Kidney (tissue), 14 donors: Measurements from ENCODE around the gene RYR2. TPM values are rescaled to one million over a fixed set of nuclear protein-coding genes. Genes with fewer than 3 reads are reported as not detected.

ENCODE experiments used
- DNase-seq, 5 donors: peaks; one replicate each; pipeline ENCODE4 v3.0.0-alpha.2; 2013 to 2020
- FAIRE-seq: peaks from 2 replicates; lab custom pipeline; 2012; peaks lifted over from hg19 to GRCh38; lab: Jason Lieb, UNC
- H3K27ac ChIP-seq, 2 donors: one replicate each; pipeline ENCODE4 v1.7.0; 2013; ENCODE audit warnings: low read depth in 2 of 2, low read length in 2 of 2, inconsistent platforms in 1 of 2
- H3K27me3 ChIP-seq: one replicate; pipeline ENCODE4 v1.7.1; 2013; ENCODE audit warnings: low read length, inconsistent platforms; ENCODE audit not compliant: control insufficient read depth, insufficient read depth
- H3K36me3 ChIP-seq, 3 donors: one replicate each; pipeline versions ENCODE4 v1.7.0 to v1.7.1; 2013; ENCODE audit warnings: low read length in 3 of 3, control low read depth in 1 of 3, inconsistent platforms in 1 of 3; ENCODE audit not compliant: insufficient read depth in 3 of 3, control insufficient read depth in 2 of 3
- H3K4me1 ChIP-seq, 3 donors: one replicate each; pipeline versions ENCODE4 v1.7.0 to v1.7.1; 2013; ENCODE audit warnings: low read length in 3 of 3, inconsistent platforms in 1 of 3, low read depth in 1 of 3; ENCODE audit not compliant: control insufficient read depth in 2 of 3, insufficient read depth in 2 of 3
- H3K4me3 ChIP-seq, 3 donors: one replicate each; pipeline versions ENCODE4 v1.7.0 to v1.8.1; 2013; ENCODE audit warnings: low read length in 3 of 3, control low read depth in 1 of 3, inconsistent platforms in 1 of 3
- H3K9ac ChIP-seq, 3 donors: one replicate each; pipeline versions ENCODE4 v1.7.0 to v1.7.1; 2013; ENCODE audit warnings: low read length in 3 of 3, control low read depth in 1 of 3, inconsistent platforms in 1 of 3
- H3K9me3 ChIP-seq, 3 donors: one replicate each; pipeline versions ENCODE4 v1.7.0 to v1.7.1; 2013; ENCODE audit warnings: low read length in 3 of 3, control low read depth in 1 of 3, inconsistent platforms in 1 of 3; ENCODE audit not compliant: control insufficient read depth in 2 of 3, insufficient read depth in 1 of 3
- CTCF ChIP-seq: IDR thresholded peaks from 3 replicates; pipeline ENCODE4 v1.5.1; 2012; ENCODE audit warnings: mild to moderate bottlenecking, moderate library complexity, borderline replicate concordance; ENCODE audit not compliant: insufficient read depth; ENCODE audit errors: extremely low read depth
- intact Hi-C: fragments of 100-400 bp; cut with DNase I; formaldehyde crosslinking; loops from one replicate; pipeline ENCODE4 v1.11.1; 2022
- polyA plus RNA-seq: library from polyadenylated mRNA; stranded (reverse); fragments of 350-450 nt; fragmentation: Illumina TruSeq; extraction: RNeasy Lipid Tissue Mini Kit (QIAGEN cat#74804); gene quantifications from one replicate; pipeline ENCODE4 v1.2.3, GENCODE V29; 2014; ENCODE audit warnings: low read depth, low replicate concordance; ENCODE audit not compliant: insufficient read depth
- total RNA-seq: library from RNA; stranded (reverse); fragmentation: NEBNext Ultra II Directional; extraction: Animal tissue kit (Norgen Biotek cat#: 25700); gene quantifications from one replicate; pipeline ENCODE4 v1.2.1, GENCODE V29; 2021
- donor health status: control.
- donor health status: control.
- donor health status: control.
- donor health status: control.
- donor health status: control.
- donor health status: DM: yes; HTN: yes; CAD: no.
- donor health status: Normal renal cell carcinoma (clear cell type).

RYR2 gene
- total and polyA plus RNA-seq, 2 donors from 2014 or later, result 0.28 to 0.60 TPM

GRCh38 chr1:237197470-237198425 is 155.8 kb downstream of the RYR2 start:
- Histone ChIP-seq H3K27ac (no peak overlapping the region), H3K36me3 (no peaks in the 10 kb centered on the region), H3K4me1 (no peaks in the 10 kb centered on the region), H3K27me3 (no peaks in the 10 kb centered on the region), H3K9ac (no peak overlapping the region), H3K4me3 (no peak overlapping the region), H3K9me3 (no peaks in the 10 kb centered on the region)
- intact Hi-C loops, result no loop called here
- DNase-seq (peak in 2 of 5 donors; percentile 12 to 48), FAIRE-seq (no peak)
- no peak for TF ChIP-seq CTCF

- no peaks in the 10 kb centered on the region for H3K9me3 ChIP-seq
- no peak overlapping the region for H3K27ac ChIP-seq
- H3K36me3 ChIP-seq, result no peaks in the 10 kb centered on the region
- intact Hi-C loops, result no loop called here
- FAIRE-seq (no peak), DNase-seq (no peak)
- H3K27me3 ChIP-seq, result no peaks in the 10 kb centered on the region
- no peak for TF ChIP-seq CTCF
- H3K9ac ChIP-seq, result no peak overlapping the region
- no peak overlapping the region for H3K4me3 ChIP-seq
- H3K4me1 ChIP-seq, result no peaks in the 10 kb centered on the region
Observed at GRCh38 chr1:237199026-237199425, 157.0 kb downstream of the RYR2 start.

- FAIRE-seq (no peak), DNase-seq (no peak)
- H3K27ac ChIP-seq, result no peak overlapping the region
- no peaks in the 10 kb centered on the region for H3K4me1 ChIP-seq
- intact Hi-C loops, result no loop called here
- no peak overlapping the region for H3K4me3 ChIP-seq
- H3K27me3 ChIP-seq, result no peaks in the 10 kb centered on the region
- no peaks in the 10 kb centered on the region for H3K9me3 ChIP-seq
- no peak for TF ChIP-seq CTCF
- H3K36me3 ChIP-seq, result no peaks in the 10 kb centered on the region
- H3K9ac ChIP-seq, result no peak overlapping the region
Observed at GRCh38 chr1:237201155-237201554, 159.2 kb downstream of the RYR2 start.
